HCT116 (cell line): ENCODE results near the gene MGME1.

ENCODE experiments used
- ATF3 ChIP-seq: IDR thresholded peaks from 2 replicates; pipeline ENCODE4 v1.6.1; 2012
- CEBPB ChIP-seq: IDR thresholded peaks from 2 replicates; pipeline ENCODE4 v1.6.1; 2012; ENCODE audit warnings: low read depth
- CTCF ChIP-seq, 3 experiments: fragments of 200-600 bp in 1 of 3; sonication (generic) in 1 of 3; IDR thresholded peaks in 2 of 3; conservative IDR thresholded peaks in 1 of 3; 2 replicates each; pipeline ENCODE4 v1.5.1; 2012 to 2017; ENCODE audit warnings: low read depth in 2 of 3, low read length in 2 of 3, antibody characterized with exemption in 1 of 3, borderline replicate concordance in 1 of 3, control low read depth in 1 of 3, mild to moderate bottlenecking in 1 of 3, mixed read lengths in 1 of 3, mixed run types in 1 of 3, moderate library complexity in 1 of 3; ENCODE audit not compliant: insufficient read depth in 1 of 3
- EZH2phosphoT487 ChIP-seq: fragments of 200-600 bp; IDR thresholded peaks from 2 replicates; pipeline ENCODE4 v1.6.1; 2018; ENCODE audit warnings: antibody characterized with exemption, borderline replicate concordance
- MAX ChIP-seq: IDR thresholded peaks from 2 replicates; pipeline ENCODE4 v1.6.1; 2012
- POLR2AphosphoS5 ChIP-seq: IDR thresholded peaks from 2 replicates; pipeline ENCODE4 v1.6.1; 2011; ENCODE audit warnings: mild to moderate bottlenecking, low read depth, low read length, moderate library complexity
- SRF ChIP-seq: IDR thresholded peaks from 2 replicates; pipeline ENCODE4 v1.6.1; 2012; ENCODE audit warnings: low read depth
- ZFX ChIP-seq: fragments of 450-650 bp; IDR thresholded peaks from 2 replicates; pipeline ENCODE4 v1.6.1; 2017

- TF ChIP-seq ATF3 (no peak), MAX (no peak), CTCF (IDR thresholded peaks at IDR 0.05 in 2 of 3, conservative IDR thresholded peaks at IDR 0.05 in 1 of 3; ENCODE audit: borderline replicate concordance in 1 of 3, insufficient read depth in 1 of 3, low read depth in 2 of 3, low read length in 2 of 3) (no peak), CEBPB (no peak), SRF (no peak), POLR2AphosphoS5 (no peak), EZH2phosphoT487 (no peak), ZFX (no peak)
Measured at GRCh38 chr20:17935186-17935585, 33.6 kb upstream of the MGME1 start.
